ENCODE data around the gene INTS6. TPM values are rescaled to one million over a fixed set of nuclear protein-coding genes. Genes with fewer than 3 reads are reported as not detected.

INTS6 gene
- total RNA-seq, 1 donor from 2014 or later: 49.7 TPM

DNA sequence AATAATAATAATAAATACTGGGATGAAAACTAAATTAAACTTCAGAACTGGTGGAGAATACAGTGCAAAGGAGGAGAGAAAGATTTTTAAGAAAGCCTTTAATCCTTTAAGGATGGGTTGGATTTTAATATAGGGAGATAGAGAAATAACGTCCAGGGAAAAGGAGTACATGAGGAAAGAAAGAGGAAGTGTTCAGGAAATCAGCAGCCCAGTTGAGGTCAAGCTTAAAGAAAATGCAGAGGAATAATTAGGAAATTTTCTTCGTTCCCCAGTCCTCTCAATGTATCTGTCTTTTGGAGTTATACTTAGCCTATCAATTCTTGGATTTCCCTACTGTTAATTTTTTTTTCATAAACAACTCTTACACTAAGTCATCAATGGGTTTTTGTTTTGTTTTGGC, 47.7 kb downstream of the INTS6 start:
- no peak for DNase-seq (ENCODE audit: low spot score)

GRCh38 chr13:51397262-51397941, 55.4 kb downstream of the INTS6 start:
- peak; percentile 44 for DNase-seq (ENCODE audit: low spot score)

DNA sequence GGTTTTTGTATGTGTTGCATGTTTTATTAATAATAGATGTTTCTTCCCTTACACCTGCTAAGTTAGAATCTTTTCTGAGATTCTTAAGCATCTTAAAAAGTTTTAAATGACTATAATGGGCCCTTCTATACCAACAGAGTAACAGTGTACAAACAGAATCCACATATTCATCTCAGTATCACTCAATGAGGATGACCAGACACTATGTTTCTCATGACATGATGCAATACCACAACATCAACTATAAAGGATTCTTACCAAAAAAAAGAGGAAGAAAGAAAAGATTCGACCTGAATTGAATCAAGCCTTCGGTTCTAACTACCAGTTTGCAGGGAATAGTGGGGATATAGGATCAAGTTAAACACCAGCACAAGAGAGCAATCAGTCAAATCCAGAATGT, 56.5 kb downstream of the INTS6 start:
- DNase-seq (ENCODE audit: low spot score): no peak

- DNase-seq (ENCODE audit: low spot score): no peak
These were observed 58.1 kb downstream of the INTS6 start for GRCh38 chr13:51394724-51395123.

GRCh38 chr13:51385114-51385513, 67.7 kb downstream of the INTS6 start:
- no peak for DNase-seq (ENCODE audit: low spot score)

DNA sequence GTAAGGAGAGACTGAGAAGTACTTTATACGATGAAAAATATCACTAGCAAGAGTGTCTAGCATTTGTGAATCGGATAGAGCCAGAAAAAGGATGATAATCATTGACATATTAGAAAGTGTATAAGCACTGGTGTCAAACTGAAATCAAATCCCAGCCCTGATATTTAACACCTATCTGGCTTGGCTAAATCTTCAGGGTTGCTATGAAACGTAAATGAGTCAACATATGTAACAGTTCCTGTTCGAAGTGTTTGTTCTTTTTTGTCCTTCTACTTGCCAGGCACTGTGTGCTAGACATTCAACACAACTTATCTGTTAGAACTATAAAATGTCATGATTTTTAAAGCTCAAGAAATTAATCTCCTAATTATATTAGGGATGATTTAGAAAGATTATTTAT, 72.6 kb downstream of the INTS6 start:
- no peak for DNase-seq (ENCODE audit: low spot score)

GRCh38 chr13:51373451-51373850, 79.4 kb downstream of the INTS6 start:
- DNase-seq (ENCODE audit: low spot score): no peak

- DNase-seq (ENCODE audit: low spot score): no peak
These were observed 81.0 kb downstream of the INTS6 start for GRCh38 chr13:51371768-51372399.

DNA sequence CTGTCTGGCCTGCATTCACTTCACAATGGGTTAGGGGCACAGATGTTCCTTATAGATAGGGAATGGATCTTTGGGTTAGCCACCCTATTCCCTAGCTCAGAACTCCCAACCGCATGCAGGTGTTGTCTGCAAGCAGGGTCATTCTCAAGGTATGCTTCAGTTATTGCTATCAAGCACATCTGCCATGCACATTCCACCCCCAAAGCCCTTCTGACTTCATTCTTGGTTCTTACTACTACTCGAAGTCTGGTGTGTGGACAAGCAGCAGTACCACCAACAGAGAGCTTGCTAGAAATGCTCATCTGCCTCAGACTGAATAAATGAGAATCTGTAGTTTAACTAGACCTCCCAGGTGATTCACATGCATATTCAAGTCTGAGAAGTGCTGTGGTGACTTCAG, 82.0 kb downstream of the INTS6 start:
- no peak for DNase-seq (ENCODE audit: low spot score)

- DNase-seq (ENCODE audit: low spot score): no peak
These were observed 82.7 kb downstream of the INTS6 start for GRCh38 chr13:51370116-51370515.

DNA sequence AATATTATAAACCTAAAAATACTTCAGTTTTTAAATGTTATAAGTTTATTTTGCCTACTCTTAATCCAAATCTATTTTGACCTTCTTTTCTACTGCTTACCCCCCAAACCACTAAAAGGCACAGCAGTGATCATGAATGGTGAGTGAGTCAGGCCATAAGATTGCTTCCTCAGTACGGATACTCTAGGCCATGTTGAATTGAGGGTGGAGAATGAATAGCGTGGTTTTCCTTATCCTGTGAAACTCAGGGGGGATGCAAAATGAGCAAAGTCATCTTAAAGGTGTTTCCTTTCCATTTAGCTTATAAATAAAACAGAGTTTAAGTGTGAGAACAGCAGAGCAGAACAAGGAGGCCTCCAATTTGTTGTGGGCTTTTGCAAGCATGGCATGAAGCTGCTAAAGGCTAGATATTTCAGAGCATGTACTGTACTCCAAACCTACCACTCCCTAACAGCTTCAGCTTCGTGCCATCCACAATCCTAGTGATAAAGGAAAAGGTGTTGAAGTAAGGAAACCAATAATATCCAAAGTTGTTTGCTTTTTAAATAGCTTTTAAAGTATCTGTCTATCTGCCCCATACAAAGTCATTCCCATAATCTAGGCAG, 88.3 kb downstream of the INTS6 start:
- DNase-seq (ENCODE audit: low spot score): no peak

DNA sequence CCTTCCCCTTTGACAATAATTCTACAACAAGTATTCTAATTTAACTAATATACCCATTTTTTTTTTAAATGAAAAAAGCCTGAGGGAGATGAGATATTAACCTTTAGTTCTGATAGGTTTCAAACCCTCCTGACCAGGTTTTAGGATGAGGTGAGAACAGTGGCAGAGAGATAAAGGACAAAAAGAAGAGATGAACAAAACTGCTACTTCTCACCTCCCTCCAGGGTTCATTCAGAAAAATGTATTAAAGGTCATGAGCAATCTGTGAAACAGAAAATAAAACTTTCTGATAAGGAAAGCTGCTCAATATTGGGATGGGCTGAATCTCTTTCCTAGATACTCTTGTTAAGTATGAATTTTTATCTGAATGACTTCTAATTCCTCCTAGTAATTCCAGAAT, 89.2 kb downstream of the INTS6 start:
- no peak for DNase-seq (ENCODE audit: low spot score)

DNA sequence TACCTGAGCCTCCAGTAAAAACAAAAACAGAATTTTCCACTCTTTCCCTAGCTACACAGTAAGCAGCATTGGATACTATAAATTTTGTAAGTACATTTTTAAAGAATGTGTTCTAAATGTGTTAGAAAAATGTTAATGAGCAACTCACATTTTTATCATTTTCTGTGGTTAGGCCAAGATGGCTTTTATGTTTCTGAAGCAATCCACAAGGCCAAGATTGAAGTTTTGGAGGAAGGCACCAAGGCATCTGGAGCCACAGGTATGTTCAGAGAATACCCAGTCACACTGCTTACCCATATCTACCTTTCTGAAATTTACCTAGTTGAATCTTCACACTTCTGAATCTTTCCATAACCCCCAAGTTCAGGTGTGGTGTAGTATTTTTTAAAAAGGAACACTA, 91.7 kb downstream of the INTS6 start:
- DNase-seq (ENCODE audit: low spot score): no peak

DNA sequence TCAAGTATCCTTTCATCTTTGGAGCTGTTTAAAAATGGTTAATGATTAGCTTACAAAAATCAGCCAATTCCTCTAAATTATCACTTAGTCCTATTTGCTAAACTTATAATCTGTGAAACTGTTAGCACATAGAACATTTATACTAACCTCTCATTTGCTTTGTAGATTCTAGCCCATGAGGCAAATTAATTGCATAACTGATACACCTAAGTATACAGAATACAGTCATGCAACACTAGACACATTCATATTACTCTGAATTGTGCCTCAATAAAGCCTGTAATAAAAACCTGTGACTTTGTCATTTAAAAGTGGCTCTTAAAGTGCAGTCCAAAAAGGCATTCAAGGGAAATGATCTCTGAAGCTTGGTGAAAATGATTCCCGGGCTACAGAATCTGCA, 92.3 kb downstream of the INTS6 start:
- DNase-seq (ENCODE audit: low spot score): no peak

DNA sequence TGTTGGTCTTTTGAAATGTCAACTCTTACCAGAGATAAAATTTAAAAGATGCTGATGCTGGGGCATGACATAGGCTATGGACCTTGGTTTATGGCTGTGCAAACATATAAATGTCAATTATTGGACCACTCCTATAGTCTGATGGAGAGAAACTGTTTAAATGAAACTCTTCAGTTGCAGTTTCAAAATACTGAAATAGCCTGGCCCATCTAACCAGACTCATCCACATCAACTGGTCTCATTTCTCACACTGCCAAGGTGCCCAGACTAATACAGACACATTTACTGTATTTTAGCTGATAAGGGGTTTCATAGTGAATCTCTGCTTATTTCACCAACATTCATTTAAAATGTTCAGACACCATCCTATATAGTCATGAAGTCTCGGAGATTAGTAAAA, 93.5 kb downstream of the INTS6 start:
- no peak for DNase-seq (ENCODE audit: low spot score)

DNA sequence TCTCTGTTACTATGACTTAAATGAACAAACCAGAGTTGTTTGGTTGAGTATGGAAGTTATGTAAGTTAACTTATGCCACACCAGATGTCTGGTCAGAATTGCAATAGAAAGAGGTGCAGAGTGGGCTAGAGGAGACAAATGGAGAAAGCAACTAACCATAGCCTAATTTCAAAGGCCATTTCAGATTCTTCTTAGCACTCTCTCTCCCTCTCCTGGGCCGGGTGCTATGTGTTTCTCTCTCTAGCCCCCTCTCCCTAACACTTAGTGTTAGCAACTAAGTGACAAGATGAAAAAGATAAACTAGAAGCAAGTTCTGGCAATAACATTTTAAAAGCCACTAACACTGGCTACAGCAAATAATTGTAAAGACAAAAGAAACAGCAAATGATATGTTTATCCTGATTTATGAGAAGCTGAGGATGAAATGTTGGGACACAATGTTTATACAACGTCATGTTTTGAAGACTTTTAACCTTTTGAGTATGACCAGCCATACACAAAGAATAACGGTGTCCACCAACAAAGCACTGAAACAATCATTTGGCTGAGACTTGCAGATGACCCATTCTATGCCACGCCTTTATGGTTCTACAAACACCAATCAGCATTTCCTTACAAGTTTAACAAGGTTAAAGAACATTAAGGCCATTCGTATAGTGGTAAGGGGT, 94.8 kb downstream of the INTS6 start:
- DNase-seq (ENCODE audit: low spot score): no peak

- no peak for DNase-seq (ENCODE audit: low spot score)
These were observed 97.6 kb downstream of the INTS6 start for GRCh38 chr13:51355217-51355616.

DNA sequence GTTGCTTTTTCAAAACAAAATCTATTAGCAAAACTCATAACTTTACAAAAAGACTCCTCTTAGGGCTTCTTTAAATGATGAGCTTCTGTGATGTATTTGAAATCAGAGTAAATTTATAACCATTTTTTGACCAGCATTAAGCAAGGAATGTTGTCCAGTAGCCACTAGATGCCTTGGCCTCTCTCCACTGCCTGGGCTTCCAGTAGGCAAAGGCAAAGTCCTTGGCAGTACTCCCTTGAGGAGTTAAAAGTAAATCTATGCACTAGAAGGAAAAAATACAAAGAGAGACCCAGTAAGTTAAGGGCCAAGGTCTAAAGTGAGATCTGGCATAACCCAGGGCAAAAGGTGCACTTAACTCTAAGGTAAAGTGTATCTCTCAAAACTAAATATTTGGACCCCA, 103.8 kb downstream of the INTS6 start:
- DNase-seq (ENCODE audit: low spot score): no peak

GRCh38 chr13:51348069-51348967, 104.5 kb downstream of the INTS6 start:
- DNase-seq (ENCODE audit: low spot score): no peak

- no peak for DNase-seq (ENCODE audit: low spot score)
These were observed 105.7 kb downstream of the INTS6 start for GRCh38 chr13:51347099-51347498.

DNA sequence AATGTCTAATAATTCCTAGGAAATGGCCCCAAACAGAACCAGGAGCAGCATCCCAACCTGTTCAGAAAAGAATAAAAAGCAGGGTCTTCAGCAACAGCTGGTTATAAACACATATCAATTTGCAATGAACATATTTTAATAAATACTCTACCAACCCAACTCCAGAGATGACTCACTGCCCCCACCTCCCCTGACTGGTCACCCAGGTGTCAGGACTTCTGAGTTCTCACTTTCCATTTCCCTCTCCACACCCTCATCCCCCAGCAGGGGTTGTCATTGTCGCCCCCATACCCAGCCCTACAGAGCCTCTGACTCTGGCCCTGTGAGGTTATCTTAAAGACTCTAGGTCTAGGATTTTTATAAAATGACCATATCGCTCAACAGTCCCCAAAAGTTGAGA, 106.4 kb downstream of the INTS6 start:
- no peak for DNase-seq (ENCODE audit: low spot score)

DNA sequence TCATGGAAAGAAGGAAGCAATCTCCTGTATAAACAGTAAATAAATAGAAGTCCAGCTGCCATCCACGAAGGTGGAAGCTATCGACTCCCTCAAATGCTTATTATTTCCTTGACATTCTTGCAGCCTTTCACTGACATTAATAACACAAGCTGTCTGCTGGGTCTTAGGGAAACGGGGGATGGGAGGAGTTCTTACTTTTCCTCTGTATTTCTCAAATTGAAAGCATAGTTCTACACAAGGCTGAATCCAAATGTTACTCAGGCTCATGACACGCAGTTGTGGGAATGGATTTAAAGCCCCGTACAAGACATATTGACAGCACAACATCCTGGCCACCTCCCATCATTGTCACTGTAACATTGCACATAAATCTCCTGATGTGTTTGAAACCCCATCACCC, 109.4 kb downstream of the INTS6 start:
- DNase-seq (ENCODE audit: low spot score): no peak
